H1 (cell line): Measurements from ENCODE around the gene LRRFIP1. TPM values are rescaled to one million over a fixed set of nuclear protein-coding genes. Genes with fewer than 3 reads are reported as not detected.
A peak's percentile ranks its signal among the peaks of the same experiment; 100 is the strongest.

Experiments
- CTCF ChIA-PET: fragments of 300-600 bp; sonication (Branson Sonifier 250); formaldehyde crosslinking; loops from one replicate; lab custom pipeline; 2021; ENCODE audit not compliant: partially characterized antibody; lab: Charles Lee
- POLR2A ChIA-PET: fragments of 300-600 bp; sonication (Branson Sonifier 250); formaldehyde crosslinking; loops from one replicate; lab custom pipeline; 2021; ENCODE audit warnings: inconsistent platforms; ENCODE audit not compliant: partially characterized antibody; lab: Charles Lee
- DNase-seq, 2 experiments: peaks; one replicate each; pipeline versions ENCODE4 v3.0.0 to v3.0.0-alpha.2; 2010 to 2022; ENCODE audit warnings: low spot score in 2 of 2, low read depth in 1 of 2, mixed read lengths in 1 of 2
- FAIRE-seq: peaks from 2 replicates; lab custom pipeline; 2011; peaks lifted over from hg19 to GRCh38; lab: Jason Lieb, UNC
- H2AFZ ChIP-seq: 2 replicates; pipeline ENCODE4 v1.8.1; 2012; ENCODE audit warnings: low read length, inconsistent platforms
- H2AK5ac ChIP-seq: 2 replicates; pipeline ENCODE4 v1.6.1; 2013; ENCODE audit warnings: low read depth, low read length
- H2BK120ac ChIP-seq: replicated peaks from 2 replicates; pipeline ENCODE3; 2013; ENCODE audit warnings: low read depth, low read length, inconsistent platforms
- H2BK12ac ChIP-seq: 2 replicates; pipeline ENCODE4 v1.6.1; 2013; ENCODE audit warnings: low read depth, low read length
- H2BK15ac ChIP-seq: 2 replicates; pipeline ENCODE4 v1.6.1; 2013; ENCODE audit warnings: low read length
- H2BK20ac ChIP-seq: 2 replicates; pipeline ENCODE4 v1.6.1; 2013; ENCODE audit warnings: low read length
- H2BK5ac ChIP-seq: 2 replicates; pipeline ENCODE4 v1.6.1; 2013; ENCODE audit warnings: low read depth, low read length
- H3K14ac ChIP-seq: 2 replicates; pipeline ENCODE4 v1.6.1; 2013; ENCODE audit warnings: inconsistent platforms; ENCODE audit not compliant: insufficient read length
- H3K18ac ChIP-seq: 2 replicates; pipeline ENCODE4 v1.6.1; 2013; ENCODE audit warnings: low read length; ENCODE audit errors: extremely low read depth
- H3K23ac ChIP-seq: 2 replicates; pipeline ENCODE4 v1.6.1; 2013; ENCODE audit warnings: inconsistent platforms; ENCODE audit not compliant: insufficient read length
- H3K23me2 ChIP-seq: 2 replicates; pipeline ENCODE4 v1.6.1; 2013; ENCODE audit warnings: low read depth, low read length
- H3K27ac ChIP-seq: 2 replicates; pipeline ENCODE4 v1.6.1; 2011; ENCODE audit warnings: low read depth, low read length, inconsistent platforms
- H3K27me3 ChIP-seq, 4 experiments: replicated peaks in 1 of 4; 1 replicate in 1 of 4; 2 replicates in 3 of 4; pipeline versions ENCODE4 v1.6.1 to v1.8.1; 2011 to 2013; ENCODE audit warnings: low read length in 3 of 4, mild to moderate bottlenecking in 3 of 4, inconsistent platforms in 2 of 4, mixed read lengths in 2 of 4, moderate library complexity in 1 of 4; ENCODE audit not compliant: control insufficient read depth in 3 of 4, insufficient read depth in 3 of 4; ENCODE audit errors: extremely low read depth in 1 of 4
- H3K36me3 ChIP-seq, 4 experiments: 2 replicates each; pipeline versions ENCODE4 v1.6.1 to v1.8.1; 2011 to 2013; ENCODE audit warnings: mild to moderate bottlenecking in 4 of 4, low read length in 3 of 4, moderate library complexity in 2 of 4, control low read depth in 1 of 4, inconsistent platforms in 1 of 4; ENCODE audit not compliant: insufficient read depth in 4 of 4, control insufficient read depth in 2 of 4
- H3K4ac ChIP-seq: replicated peaks from 2 replicates; pipeline ENCODE3; 2013; ENCODE audit warnings: low read length, low read depth, mixed read lengths, inconsistent platforms; ENCODE audit not compliant: insufficient read length
- H3K4me1 ChIP-seq, 4 experiments: replicated peaks in 1 of 4; 1 replicate in 1 of 4; 2 replicates in 3 of 4; pipeline versions ENCODE4 v1.6.1 to v1.8.1; 2011 to 2013; ENCODE audit warnings: low read length in 3 of 4, inconsistent platforms in 2 of 4, mixed read lengths in 1 of 4; ENCODE audit not compliant: insufficient read depth in 4 of 4, control insufficient read depth in 3 of 4
- H3K4me2 ChIP-seq, 2 experiments: 2 replicates each; pipeline versions ENCODE4 v1.6.1 to v1.8.1; 2011 to 2013; ENCODE audit warnings: low read depth in 2 of 2, low read length in 2 of 2, control low read depth in 1 of 2, inconsistent platforms in 1 of 2, mild to moderate bottlenecking in 1 of 2; ENCODE audit not compliant: insufficient read depth in 1 of 2
- H3K4me3 ChIP-seq, 4 experiments: fragments of 200-600, 300-600 bp in 1 of 4; sonication (generic), shearing (Covaris generic), sonication (Bioruptor Twin) in 1 of 4; 2 replicates each; pipeline versions ENCODE4 v1.5.1 to v1.8.1; 2011 to 2016; ENCODE audit warnings: low read length in 4 of 4, low read depth in 3 of 4, control low read depth in 2 of 4, inconsistent platforms in 2 of 4, mild to moderate bottlenecking in 2 of 4, mixed read lengths in 1 of 4, moderate library complexity in 1 of 4; ENCODE audit not compliant: insufficient read depth in 2 of 4; ENCODE audit errors: extremely low read depth in 1 of 4
- H3K56ac ChIP-seq: replicated peaks from 2 replicates; pipeline ENCODE3; 2013; ENCODE audit warnings: low read depth, mild to moderate bottlenecking, mixed read lengths, low read length, inconsistent platforms; ENCODE audit not compliant: insufficient read length
- H3K79me1 ChIP-seq: 2 replicates; pipeline ENCODE4 v1.6.1; 2013; ENCODE audit warnings: low read depth, low read length, control low read depth
- H3K79me2 ChIP-seq, 2 experiments: 2 replicates each; pipeline versions ENCODE4 v1.6.1 to v1.8.1; 2012 to 2013; ENCODE audit warnings: low read length in 2 of 2, mild to moderate bottlenecking in 2 of 2, inconsistent platforms in 1 of 2; ENCODE audit not compliant: insufficient read depth in 2 of 2, control insufficient read depth in 1 of 2
- H3K9ac ChIP-seq, 4 experiments: replicated peaks in 1 of 4; 1 replicate in 1 of 4; 2 replicates in 3 of 4; pipeline versions ENCODE4 v1.6.1 to v1.8.1; 2011 to 2013; ENCODE audit warnings: low read depth in 3 of 4, low read length in 3 of 4, control low read depth in 2 of 4, mild to moderate bottlenecking in 2 of 4, moderate library complexity in 2 of 4, inconsistent platforms in 1 of 4; ENCODE audit errors: extremely low read depth in 1 of 4
- H3K9me3 ChIP-seq, 2 experiments: 2 replicates each; pipeline versions ENCODE4 v1.6.1 to v1.8.1; 2012 to 2013; ENCODE audit warnings: mild to moderate bottlenecking in 2 of 2, moderate library complexity in 2 of 2, control low read depth in 1 of 2, inconsistent platforms in 1 of 2, low read depth in 1 of 2, low read length in 1 of 2, mixed read lengths in 1 of 2; ENCODE audit not compliant: insufficient read depth in 2 of 2
- H4K20me1 ChIP-seq, 2 experiments: replicated peaks in 1 of 2; 2 replicates each; pipeline versions ENCODE3 to v1.8.1; 2011 to 2013; ENCODE audit warnings: inconsistent platforms in 2 of 2, low read length in 2 of 2, mild to moderate bottlenecking in 1 of 2; ENCODE audit not compliant: insufficient read depth in 2 of 2, control insufficient read depth in 1 of 2
- H4K5ac ChIP-seq: 2 replicates; pipeline ENCODE4 v1.6.1; 2013; ENCODE audit warnings: low read length, low read depth, mixed read lengths, inconsistent platforms; ENCODE audit not compliant: insufficient read length
- H4K8ac ChIP-seq: 2 replicates; pipeline ENCODE4 v1.8.0; 2013; ENCODE audit warnings: mild to moderate bottlenecking, moderate library complexity, low read length, inconsistent platforms; ENCODE audit not compliant: insufficient read depth; ENCODE audit errors: extremely low read depth
- H4K91ac ChIP-seq: replicated peaks from 2 replicates; pipeline ENCODE3; 2013; ENCODE audit warnings: low read length, mixed read lengths, inconsistent platforms; ENCODE audit not compliant: insufficient read length
- CHD1 ChIP-seq: IDR thresholded peaks from 2 replicates; pipeline ENCODE4 v1.6.1; 2012; ENCODE audit warnings: low read depth, low read length, improper control_type of control experiment
- CREB1 ChIP-seq: IDR thresholded peaks from 2 replicates; pipeline ENCODE4 v1.6.1; 2012; ENCODE audit warnings: inconsistent platforms
- CTCF ChIP-seq, 3 experiments: IDR thresholded peaks; 1 replicate in 2 of 3; 2 replicates in 1 of 3; pipeline versions ENCODE4 v1.5.1 to v1.6.1; 2011; ENCODE audit warnings: low read length in 3 of 3, mild to moderate bottlenecking in 3 of 3, inconsistent platforms in 2 of 3, low read depth in 1 of 3, moderate library complexity in 1 of 3; ENCODE audit not compliant: insufficient read depth in 1 of 3; ENCODE audit errors: control extremely low read depth in 1 of 3
- JUND ChIP-seq: IDR thresholded peaks from 2 replicates; pipeline ENCODE4 v1.6.1; 2011; ENCODE audit warnings: mild to moderate bottlenecking, improper control_type of control experiment, low read length
- KDM4A ChIP-seq: IDR thresholded peaks from one replicate; pipeline ENCODE4 v1.7.1; 2012; ENCODE audit warnings: low read depth, mild to moderate bottlenecking, moderate library complexity, low read length, inconsistent platforms; ENCODE audit not compliant: severe bottlenecking
- MAX ChIP-seq: IDR thresholded peaks from 2 replicates; pipeline ENCODE4 v1.6.1; 2012; ENCODE audit warnings: inconsistent platforms
- NRF1 ChIP-seq: IDR thresholded peaks from 2 replicates; pipeline ENCODE4 v1.6.1; 2011; ENCODE audit warnings: mild to moderate bottlenecking, low read depth, low read length, improper control_type of control experiment
- RBBP5 ChIP-seq: IDR thresholded peaks from 2 replicates; pipeline ENCODE4 v1.7.1; 2012; ENCODE audit warnings: low read depth, mild to moderate bottlenecking, inconsistent platforms, low read length, moderate library complexity, borderline replicate concordance
- RFX5 ChIP-seq: IDR thresholded peaks from 2 replicates; pipeline ENCODE4 v1.6.1; 2011; ENCODE audit warnings: low read depth, low read length, improper control_type of control experiment, borderline replicate concordance
- TAF7 ChIP-seq: optimal IDR thresholded peaks from 2 replicates; pipeline ENCODE3; 2011; ENCODE audit warnings: low read depth, mild to moderate bottlenecking, inconsistent platforms, low read length, moderate library complexity, borderline replicate concordance
- TCF12 ChIP-seq: IDR thresholded peaks from 2 replicates; pipeline ENCODE4 v1.6.1; 2011; ENCODE audit warnings: low read depth, mild to moderate bottlenecking, low read length
- WGBS, 2 experiments: shearing (Covaris generic) in 1 of 2; methylation state at CpG; one replicate each; pipeline versions ENCODE4 v1.1.6 to v1.1.7; 2013 to 2015; ENCODE audit warnings: low lambda C conversion rate in 2 of 2, mixed read lengths in 2 of 2, inconsistent platforms in 1 of 2, low coverage in 1 of 2, missing lambda C conversion rate in 1 of 2; ENCODE audit not compliant: insufficient replicate concordance in 2 of 2, insufficient coverage in 1 of 2, insufficient read length in 1 of 2; ENCODE audit errors: extremely low coverage in 1 of 2, missing lambda C conversion rate in 1 of 2; 5-methylcytosine and 5-hydroxymethylcytosine counted together
- polyA plus RNA-seq, 7 experiments: library from polyadenylated mRNA; depleted of rRNA in 3 of 7; stranded (reverse) in 5 of 7; unstranded in 2 of 7; fragments of >200 nt in 5 of 7; fragments of 200-250 nt in 2 of 7; gene quantifications; 1 replicate in 5 of 7; 2 replicates in 1 of 7; 4 replicates in 1 of 7; pipeline versions ENCODE4 v1.2.1 to v1.2.3, GENCODE V29; 2011 to 2013; ENCODE audit warnings: missing spikeins in 2 of 7, mixed read lengths in 2 of 7
- total RNA-seq: library from RNA; stranded (reverse); fragmentation: NEBNext Ultra II Directional; extraction: Animal tissue kit (Norgen Biotek cat#: 25700); gene quantifications from 2 replicates; pipeline ENCODE4 v1.2.1, GENCODE V29; 2021

The LRRFIP1 gene
- total and polyA plus RNA-seq, 2 of the 8 experiments (the other 6 are each of a cell fraction or from before 2014, with no cell fraction given), result 12.1 to 75.8 TPM

GRCh38 chr2:237708491-237708890, 81.1 kb downstream of the LRRFIP1 start:
- Histone ChIP-seq H3K4me1 (peaks cover 0 to 22% (median 6%) of the 10 kb centered on the region in 4 experiments; a peak in 6 of 7 replicates), H3K4me3 (no peak overlapping the region), H2BK15ac (no peak overlapping the region), H2BK12ac (peak overlapping the region; percentile 60; the same call in 1 of the 2 replicates), H4K20me1 (peaks cover 3 to 16% of the 10 kb centered on the region in 2 experiments), H3K4ac (no peak overlapping the region), H3K23me2 (no peaks in the 10 kb centered on the region), H3K36me3 (0 out of 8 replicates have a peak, but pooled peaks cover 0 to 3% (median 0%) of the 10 kb centered on the region in 4 experiments), H3K4me2 (no peak overlapping the region), H2BK20ac (peak overlapping the region; percentile 26; the same call in 1 of the 2 replicates), H2AFZ (no peak overlapping the region), H4K8ac (no peak overlapping the region), H2BK5ac (0 out of 2 replicates have a peak overlapping the region, but pooled peaks have one; percentile 66), H3K27me3 (no peaks in the 10 kb centered on the region), H3K79me2 (peaks cover 0 to 51% of the 10 kb centered on the region in 2 experiments; a peak in 2 of 4 replicates), H3K27ac (no peak overlapping the region), H4K5ac (no peak overlapping the region), H3K18ac (peak overlapping the region; percentile 56; the same call in 1 of the 2 replicates), H3K56ac (no peak overlapping the region), H2BK120ac (no peak overlapping the region), H3K9me3 (no peaks in the 10 kb centered on the region), H3K79me1 (peaks cover 16% of the 10 kb centered on the region), H2AK5ac (no peak overlapping the region), H3K9ac (no peak overlapping the region), H3K14ac (no peak overlapping the region), H4K91ac (no peak overlapping the region), H3K23ac (no peak overlapping the region)
- ChIA-PET POLR2A (interaction anchor here (2.1 kb wide), 1 partner anchor 16 kb away, joined by 5 read pairs; no protein-coding TSS in a partner anchor), CTCF (interaction anchor here (0.9 to 2.1 kb wide), 6 partner anchors 11 to 37 kb away, joined by 3 to 11 read pairs (median 4); no protein-coding TSS in a partner anchor)
- DNase-seq (no peak), FAIRE-seq (no peak)
- 95% methylated on average over 27 of the region's 27 CpGs; no CpG with 5 or more reads in 1 of the 2 experiments for WGBS, 2 experiments
- TF ChIP-seq TCF12, result no peak
- no peak for TF ChIP-seq NRF1
- no peak for TF ChIP-seq CTCF (IDR thresholded peaks at IDR 0.05; ENCODE audit: control extremely low read depth in 1 of 3, insufficient read depth in 1 of 3, low read depth in 1 of 3, low read length in 3 of 3)
- TF ChIP-seq KDM4A, result no peak
- TF ChIP-seq CHD1, result no peak
- no peak for TF ChIP-seq JUND
- no peak for TF ChIP-seq CREB1
- no peak for TF ChIP-seq MAX
- no peak for TF ChIP-seq RBBP5
- TF ChIP-seq RFX5, result no peak
- TF ChIP-seq TAF7, result no peak
